SK-N-SH treated with all-trans-retinoic acid at 6 μM for 48 hours (cell line): ENCODE measurements around the gene ESYT2.

ENCODE experiments used
- ATAC-seq: fragments of 200-7000 bp; cut with Tn5 transposase; 3 replicates; pipeline ENCODE4 v1.9.1; 2020; ENCODE audit warnings: mild to moderate bottlenecking, moderate library complexity
- ARNTL ChIP-seq: fragments of 450-650 bp; formaldehyde crosslinking; IDR thresholded peaks from 2 replicates; pipeline ENCODE4 v1.5.0; 2020; ENCODE audit warnings: low read depth, mild to moderate bottlenecking, moderate library complexity, borderline replicate concordance
- BACH2 ChIP-seq: fragments of 250-450 bp; sonication (Bioruptor Pico); IDR thresholded peaks from 2 replicates; pipeline ENCODE4 v1.9.0; 2021; ENCODE audit warnings: mild to moderate bottlenecking, borderline replicate concordance
- CREB5 ChIP-seq: fragments of 250-450 bp; sonication (Bioruptor Pico); IDR thresholded peaks from 2 replicates; pipeline ENCODE4 v1.5.1; 2020; ENCODE audit warnings: low read depth, mild to moderate bottlenecking, moderate library complexity
- CSDC2 ChIP-seq: fragments of 250-450 bp; sonication (Bioruptor Pico); IDR thresholded peaks from 2 replicates; pipeline ENCODE4 v1.5.0; 2020; ENCODE audit warnings: mild to moderate bottlenecking, moderate library complexity
- ESRRG ChIP-seq: fragments of 250-450 bp; sonication (Bioruptor Pico); IDR thresholded peaks from 2 replicates; pipeline ENCODE4 v1.6.1; 2021; ENCODE audit warnings: mild to moderate bottlenecking
- GLIS3 ChIP-seq: fragments of 250-450 bp; sonication (Bioruptor Pico); IDR thresholded peaks from 2 replicates; pipeline ENCODE4 v1.5.0; 2020; ENCODE audit warnings: mild to moderate bottlenecking, moderate library complexity
- ISL1 ChIP-seq: fragments of 250-450 bp; sonication (Bioruptor Pico); IDR thresholded peaks from 2 replicates; pipeline ENCODE4 v2.1.2; 2022; ENCODE audit warnings: mild to moderate bottlenecking, moderate library complexity
- OSR1 ChIP-seq: fragments of 250-450 bp; sonication (Bioruptor Pico); IDR thresholded peaks from 2 replicates; pipeline ENCODE4 v1.8.0; 2022; ENCODE audit warnings: moderate library complexity, mild to moderate bottlenecking, inconsistent platforms
- PATZ1 ChIP-seq: fragments of 250-450 bp; sonication (Bioruptor Pico); IDR thresholded peaks from 2 replicates; pipeline ENCODE4 v1.8.0; 2020; ENCODE audit warnings: mild to moderate bottlenecking, moderate library complexity, borderline replicate concordance
- PPARA ChIP-seq: fragments of 250-450 bp; sonication (Bioruptor Pico); IDR thresholded peaks from 2 replicates; pipeline ENCODE4 v1.5.0; 2020; ENCODE audit warnings: mild to moderate bottlenecking, borderline replicate concordance
- RARB ChIP-seq: fragments of 250-450 bp; sonication (Bioruptor Pico); IDR thresholded peaks from 2 replicates; pipeline ENCODE4 v1.8.0; 2021; ENCODE audit warnings: mild to moderate bottlenecking, moderate library complexity
- TCF4 ChIP-seq: fragments of 250-450 bp; sonication (Bioruptor Pico); IDR thresholded peaks from 2 replicates; pipeline ENCODE4 v1.8.0; 2021; ENCODE audit warnings: mild to moderate bottlenecking, moderate library complexity, borderline replicate concordance
- TOX ChIP-seq: fragments of 250-450 bp; sonication (Bioruptor Pico); IDR thresholded peaks from 2 replicates; pipeline ENCODE4 v1.8.0; 2021; ENCODE audit warnings: mild to moderate bottlenecking, moderate library complexity, borderline replicate concordance
- TSHZ2 ChIP-seq: fragments of 250-450 bp; sonication (Bioruptor Pico); IDR thresholded peaks from 2 replicates; pipeline ENCODE4 v1.5.0; 2020; ENCODE audit warnings: mild to moderate bottlenecking, moderate library complexity
- ZC3H10 ChIP-seq: fragments of 250-450 bp; sonication (Bioruptor Pico); IDR thresholded peaks from 2 replicates; pipeline ENCODE4 v1.5.1; 2021; ENCODE audit warnings: mild to moderate bottlenecking, moderate library complexity
- ZFP3 ChIP-seq: fragments of 250-450 bp; sonication (Bioruptor Pico); IDR thresholded peaks from 2 replicates; pipeline ENCODE4 v1.5.0; 2020; ENCODE audit warnings: mild to moderate bottlenecking, moderate library complexity
- ZFP30 ChIP-seq: fragments of 450-650 bp; formaldehyde crosslinking; IDR thresholded peaks from 2 replicates; pipeline ENCODE4 v1.5.0; 2022; ENCODE audit warnings: mild to moderate bottlenecking, moderate library complexity
- ZNF565 ChIP-seq: fragments of 450-650 bp; formaldehyde crosslinking; conservative IDR thresholded peaks from 2 replicates; pipeline ENCODE4 v1.5.0; 2020; ENCODE audit warnings: low read depth, mild to moderate bottlenecking, moderate library complexity
- ZNF70 ChIP-seq: fragments of 450-650 bp; formaldehyde crosslinking; IDR thresholded peaks from 2 replicates; pipeline ENCODE4 v1.5.0; 2020; ENCODE audit warnings: mild to moderate bottlenecking, moderate library complexity
- TF ChIP-seq, protein P1 (sequence below): fragments of 250-450 bp; sonication (Bioruptor Pico); IDR thresholded peaks from 2 replicates; pipeline ENCODE4 v1.8.0; 2021; ENCODE audit warnings: low read depth, mild to moderate bottlenecking, moderate library complexity, borderline replicate concordance
- TF ChIP-seq, protein P2 (sequence below): fragments of 250-450 bp; sonication (Bioruptor Pico); IDR thresholded peaks from 2 replicates; pipeline ENCODE4 v1.5.1; 2021; ENCODE audit warnings: mild to moderate bottlenecking, moderate library complexity

Gene ESYT2

GRCh38 chr7:158741294-158741666 is 88.0 kb downstream of the ESYT2 start:
- no peak for ATAC-seq
- TF ChIP-seq, protein P1, sequence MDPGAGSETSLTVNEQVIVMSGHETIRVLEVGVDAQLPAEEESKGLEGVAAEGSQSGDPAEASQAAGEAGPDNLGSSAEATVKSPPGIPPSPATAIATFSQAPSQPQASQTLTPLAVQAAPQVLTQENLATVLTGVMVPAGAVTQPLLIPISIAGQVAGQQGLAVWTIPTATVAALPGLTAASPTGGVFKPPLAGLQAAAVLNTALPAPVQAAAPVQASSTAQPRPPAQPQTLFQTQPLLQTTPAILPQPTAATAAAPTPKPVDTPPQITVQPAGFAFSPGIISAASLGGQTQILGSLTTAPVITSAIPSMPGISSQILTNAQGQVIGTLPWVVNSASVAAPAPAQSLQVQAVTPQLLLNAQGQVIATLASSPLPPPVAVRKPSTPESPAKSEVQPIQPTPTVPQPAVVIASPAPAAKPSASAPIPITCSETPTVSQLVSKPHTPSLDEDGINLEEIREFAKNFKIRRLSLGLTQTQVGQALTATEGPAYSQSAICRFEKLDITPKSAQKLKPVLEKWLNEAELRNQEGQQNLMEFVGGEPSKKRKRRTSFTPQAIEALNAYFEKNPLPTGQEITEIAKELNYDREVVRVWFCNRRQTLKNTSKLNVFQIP (CRISPR knock-in tag), result no peak
- TF ChIP-seq PPARA (no peak), ZFP30 (no peak), ZNF565 (CRISPR knock-in tag) (no peak), ZFP3 (0 out of 2 replicates have a peak, but pooled peaks have one; percentile 0), ESRRG (CRISPR knock-in tag) (no peak)

DNA sequence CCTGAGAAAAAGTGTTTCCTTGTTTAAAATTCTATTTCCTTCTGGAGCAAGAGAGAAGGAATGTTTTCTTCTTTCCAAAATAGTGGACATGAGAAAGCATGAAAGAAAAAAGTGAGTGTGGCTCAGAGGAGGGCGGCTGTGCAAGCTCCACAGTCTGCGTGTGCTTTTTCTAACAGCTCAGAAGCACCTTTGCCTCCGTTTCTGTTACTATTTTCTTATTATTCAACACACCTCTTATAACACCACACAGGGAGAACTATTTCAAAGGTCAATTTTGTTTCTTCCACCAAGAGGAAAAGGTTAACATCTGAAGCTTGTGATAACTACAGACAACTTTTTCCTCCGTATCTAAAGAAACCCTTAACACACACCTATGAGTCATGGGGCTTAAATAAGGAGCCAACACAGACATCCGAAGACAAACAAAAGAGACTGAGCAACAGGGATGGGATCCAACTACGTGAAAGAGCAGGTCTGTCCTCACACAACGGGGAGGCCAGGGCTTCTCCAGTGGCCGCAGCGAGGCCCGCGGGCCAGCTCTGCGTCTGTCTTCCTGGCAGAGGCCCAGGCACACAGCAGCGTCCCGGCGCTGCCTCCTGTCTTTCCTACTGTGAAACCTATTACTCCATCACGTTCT is 88.5 kb downstream of the ESYT2 start:
- ATAC-seq, result peak; percentile 48; the same call in 2 of the 3 replicates

GRCh38 chr7:158740013-158740656 is 89.2 kb downstream of the ESYT2 start:
- ATAC-seq, result no peak; the same call in 2 of the 3 replicates

More for the DNA sequence above, 88.5 kb downstream of the ESYT2 start:
- no peak for TF ChIP-seq ZFP30
- 0 out of 2 replicates have a peak, but pooled peaks have one; percentile 18 for TF ChIP-seq ZFP3

GRCh38 chr7:158738841-158739240 is 90.5 kb downstream of the ESYT2 start:
- TF ChIP-seq PPARA, result no peak
- TF ChIP-seq TCF4 (CRISPR knock-in tag), result no peak
- no peak for TF ChIP-seq PATZ1 (CRISPR knock-in tag)
- TF ChIP-seq, protein P1 (CRISPR knock-in tag), result no peak
- no peak for TF ChIP-seq ZNF70 (CRISPR knock-in tag)
- no peak for TF ChIP-seq TSHZ2
- TF ChIP-seq ESRRG (CRISPR knock-in tag), result no peak
- TF ChIP-seq ZFP30, result no peak
- no peak for TF ChIP-seq ZNF565 (CRISPR knock-in tag)
- no peak for TF ChIP-seq GLIS3
- TF ChIP-seq CSDC2 (CRISPR knock-in tag), result no peak
- TF ChIP-seq, protein P2, sequence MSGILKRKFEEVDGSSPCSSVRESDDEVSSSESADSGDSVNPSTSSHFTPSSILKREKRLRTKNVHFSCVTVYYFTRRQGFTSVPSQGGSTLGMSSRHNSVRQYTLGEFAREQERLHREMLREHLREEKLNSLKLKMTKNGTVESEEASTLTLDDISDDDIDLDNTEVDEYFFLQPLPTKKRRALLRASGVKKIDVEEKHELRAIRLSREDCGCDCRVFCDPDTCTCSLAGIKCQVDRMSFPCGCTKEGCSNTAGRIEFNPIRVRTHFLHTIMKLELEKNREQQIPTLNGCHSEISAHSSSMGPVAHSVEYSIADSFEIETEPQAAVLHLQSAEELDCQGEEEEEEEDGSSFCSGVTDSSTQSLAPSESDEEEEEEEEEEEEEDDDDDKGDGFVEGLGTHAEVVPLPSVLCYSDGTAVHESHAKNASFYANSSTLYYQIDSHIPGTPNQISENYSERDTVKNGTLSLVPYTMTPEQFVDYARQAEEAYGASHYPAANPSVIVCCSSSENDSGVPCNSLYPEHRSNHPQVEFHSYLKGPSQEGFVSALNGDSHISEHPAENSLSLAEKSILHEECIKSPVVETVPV (CRISPR knock-in tag), result no peak
- TF ChIP-seq RARB, result no peak
- no peak for TF ChIP-seq ZFP3
- no peak for TF ChIP-seq BACH2 (CRISPR knock-in tag)
- no peak for TF ChIP-seq CREB5 (CRISPR knock-in tag)
- no peak for TF ChIP-seq OSR1 (CRISPR knock-in tag)
- no peak for TF ChIP-seq ARNTL (CRISPR knock-in tag)
- ATAC-seq, result no peak

More at GRCh38 chr7:158740013-158740656, 89.2 kb downstream of the ESYT2 start:
- TF ChIP-seq ZNF70 (CRISPR knock-in tag), result no peak
- TF ChIP-seq TOX, result no peak
- TF ChIP-seq PPARA, result no peak
- no peak for TF ChIP-seq ISL1 (CRISPR knock-in tag)
- TF ChIP-seq ZC3H10 (CRISPR knock-in tag), result no peak
- TF ChIP-seq ESRRG (CRISPR knock-in tag), result no peak
- TF ChIP-seq OSR1 (CRISPR knock-in tag), result no peak
- TF ChIP-seq BACH2 (CRISPR knock-in tag), result no peak
